Measurements from ENCODE around the gene MYO1B.

MYO1B gene

DNA sequence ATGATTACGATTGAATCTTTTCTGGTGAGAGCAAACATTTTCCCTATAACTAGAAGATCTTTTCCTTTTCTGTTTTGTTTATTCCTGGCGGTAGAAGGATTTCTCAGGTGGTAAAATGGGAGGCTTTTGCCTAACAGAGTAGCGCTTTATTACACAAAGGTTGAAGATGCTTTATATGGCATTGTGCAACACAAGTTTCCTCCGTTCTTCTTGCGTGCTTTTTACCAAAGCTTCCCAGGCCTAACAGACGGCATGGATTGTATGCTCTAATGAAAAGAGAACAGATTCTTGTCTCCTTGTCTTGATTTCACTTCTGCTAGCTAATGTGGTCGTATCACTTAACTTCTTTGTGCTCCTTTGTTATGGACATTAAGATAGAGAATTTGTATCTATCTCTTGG, 43.8 kb downstream of the MYO1B start:
- TF ChIP-seq, protein P1, sequence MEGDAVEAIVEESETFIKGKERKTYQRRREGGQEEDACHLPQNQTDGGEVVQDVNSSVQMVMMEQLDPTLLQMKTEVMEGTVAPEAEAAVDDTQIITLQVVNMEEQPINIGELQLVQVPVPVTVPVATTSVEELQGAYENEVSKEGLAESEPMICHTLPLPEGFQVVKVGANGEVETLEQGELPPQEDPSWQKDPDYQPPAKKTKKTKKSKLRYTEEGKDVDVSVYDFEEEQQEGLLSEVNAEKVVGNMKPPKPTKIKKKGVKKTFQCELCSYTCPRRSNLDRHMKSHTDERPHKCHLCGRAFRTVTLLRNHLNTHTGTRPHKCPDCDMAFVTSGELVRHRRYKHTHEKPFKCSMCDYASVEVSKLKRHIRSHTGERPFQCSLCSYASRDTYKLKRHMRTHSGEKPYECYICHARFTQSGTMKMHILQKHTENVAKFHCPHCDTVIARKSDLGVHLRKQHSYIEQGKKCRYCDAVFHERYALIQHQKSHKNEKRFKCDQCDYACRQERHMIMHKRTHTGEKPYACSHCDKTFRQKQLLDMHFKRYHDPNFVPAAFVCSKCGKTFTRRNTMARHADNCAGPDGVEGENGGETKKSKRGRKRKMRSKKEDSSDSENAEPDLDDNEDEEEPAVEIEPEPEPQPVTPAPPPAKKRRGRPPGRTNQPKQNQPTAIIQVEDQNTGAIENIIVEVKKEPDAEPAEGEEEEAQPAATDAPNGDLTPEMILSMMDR (IDR thresholded peaks at IDR 0.05; ENCODE audit: insufficient read depth, low read length, poor library complexity, severe bottlenecking), result no peak
- H3K4me3 ChIP-seq (replicated peaks; ENCODE audit: low read depth, low read length), result no peak overlapping the region
- H3K36me3 ChIP-seq (ENCODE audit: control insufficient read depth, insufficient read depth, low read length), result no peaks in the 10 kb centered on the region
- DNase-seq (ENCODE audit: extremely low read depth, insufficient read length), result no peak
- no peaks in the 10 kb centered on the region; the same call in 1 of the 2 replicates for H3K27me3 ChIP-seq (replicated peaks; ENCODE audit: control insufficient read depth, insufficient read depth, low read length)

DNA sequence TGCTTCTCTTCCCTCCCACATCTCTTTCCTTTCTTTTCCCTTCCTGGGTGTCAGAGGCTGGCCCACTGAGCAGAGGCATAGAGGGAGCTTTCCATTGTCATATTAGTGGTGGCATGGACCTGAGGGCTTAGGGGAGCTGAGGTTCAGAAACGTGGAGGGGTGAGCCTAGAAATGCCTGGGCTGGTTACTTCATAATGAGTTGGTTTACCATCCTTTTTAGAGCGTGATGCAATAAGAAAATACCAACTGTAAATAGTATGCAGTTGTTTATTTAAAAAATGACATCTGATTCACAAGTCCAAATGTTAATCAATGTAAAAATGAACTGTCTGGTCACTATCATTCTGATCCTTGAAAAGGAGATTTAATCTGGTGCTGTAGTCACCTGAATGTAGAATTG, 46.3 kb downstream of the MYO1B start:
- Histone ChIP-seq H3K36me3 (ENCODE audit: control insufficient read depth, insufficient read depth, low read length) (no peaks in the 10 kb centered on the region), H3K27me3 (replicated peaks; ENCODE audit: control insufficient read depth, insufficient read depth, low read length) (no peaks in the 10 kb centered on the region), H3K4me3 (replicated peaks; ENCODE audit: low read depth, low read length) (no peak overlapping the region)
- no peak for DNase-seq (ENCODE audit: extremely low read depth, insufficient read length)
- TF ChIP-seq, protein P1 (IDR thresholded peaks at IDR 0.05; ENCODE audit: insufficient read depth, low read length, poor library complexity, severe bottlenecking), result no peak

DNA sequence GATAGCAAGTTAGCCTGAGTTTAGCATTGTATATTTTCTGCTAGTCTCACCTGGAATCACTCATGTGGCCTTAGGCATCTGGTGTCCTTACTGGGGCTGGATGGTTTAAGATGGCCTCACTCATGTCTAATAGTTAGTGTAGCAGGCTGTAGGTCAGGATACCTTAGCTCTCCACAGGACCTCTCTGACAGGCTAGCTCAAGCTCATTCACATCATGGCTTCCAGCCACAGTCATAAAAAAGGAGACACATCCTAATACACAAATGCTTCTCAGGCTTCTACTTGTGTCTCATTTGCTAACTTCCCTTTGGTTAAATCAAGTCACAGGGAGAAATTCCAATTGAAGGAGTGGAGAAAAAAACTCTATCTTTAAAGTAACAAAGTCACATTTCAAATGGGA, 47.7 kb downstream of the MYO1B start:
- no peaks in the 10 kb centered on the region for H3K36me3 ChIP-seq (ENCODE audit: control insufficient read depth, insufficient read depth, low read length)
- TF ChIP-seq, protein P1 (IDR thresholded peaks at IDR 0.05; ENCODE audit: insufficient read depth, low read length, poor library complexity, severe bottlenecking), result no peak
- H3K4me3 ChIP-seq (replicated peaks; ENCODE audit: low read depth, low read length), result no peak overlapping the region
- H3K27me3 ChIP-seq (replicated peaks; ENCODE audit: control insufficient read depth, insufficient read depth, low read length), result peaks cover 2% of the 10 kb centered on the region; the same call in 1 of the 2 replicates
- DNase-seq (ENCODE audit: extremely low read depth, insufficient read length), result no peak

DNA sequence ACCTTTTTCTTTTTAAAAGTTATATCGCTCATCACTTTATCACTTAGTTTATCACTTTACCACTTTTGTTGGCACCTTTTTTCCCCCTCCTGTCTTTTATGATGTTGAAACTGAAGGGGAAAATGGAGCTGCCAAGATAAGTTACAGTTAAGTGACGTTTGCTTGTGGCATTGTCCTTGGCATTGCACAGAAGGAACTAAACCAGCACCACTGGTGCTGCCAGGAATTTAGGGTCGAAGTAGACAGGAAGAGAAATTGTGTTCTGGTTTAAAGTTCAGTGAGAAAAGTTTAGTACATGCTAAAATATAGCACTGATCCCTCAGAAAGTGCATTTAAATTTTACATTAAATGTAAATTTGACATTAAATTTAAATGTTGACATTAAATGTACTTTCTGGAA, 49.9 kb downstream of the MYO1B start:
- Histone ChIP-seq H3K4me3 (replicated peaks; ENCODE audit: low read depth, low read length) (no peak overlapping the region), H3K27me3 (replicated peaks; ENCODE audit: control insufficient read depth, insufficient read depth, low read length) (peaks cover 2% of the 10 kb centered on the region; the same call in 1 of the 2 replicates), H3K36me3 (ENCODE audit: control insufficient read depth, insufficient read depth, low read length) (no peaks in the 10 kb centered on the region)
- TF ChIP-seq, protein P1 (IDR thresholded peaks at IDR 0.05; ENCODE audit: insufficient read depth, low read length, poor library complexity, severe bottlenecking), result no peak
- no peak for DNase-seq (ENCODE audit: extremely low read depth, insufficient read length)

DNA sequence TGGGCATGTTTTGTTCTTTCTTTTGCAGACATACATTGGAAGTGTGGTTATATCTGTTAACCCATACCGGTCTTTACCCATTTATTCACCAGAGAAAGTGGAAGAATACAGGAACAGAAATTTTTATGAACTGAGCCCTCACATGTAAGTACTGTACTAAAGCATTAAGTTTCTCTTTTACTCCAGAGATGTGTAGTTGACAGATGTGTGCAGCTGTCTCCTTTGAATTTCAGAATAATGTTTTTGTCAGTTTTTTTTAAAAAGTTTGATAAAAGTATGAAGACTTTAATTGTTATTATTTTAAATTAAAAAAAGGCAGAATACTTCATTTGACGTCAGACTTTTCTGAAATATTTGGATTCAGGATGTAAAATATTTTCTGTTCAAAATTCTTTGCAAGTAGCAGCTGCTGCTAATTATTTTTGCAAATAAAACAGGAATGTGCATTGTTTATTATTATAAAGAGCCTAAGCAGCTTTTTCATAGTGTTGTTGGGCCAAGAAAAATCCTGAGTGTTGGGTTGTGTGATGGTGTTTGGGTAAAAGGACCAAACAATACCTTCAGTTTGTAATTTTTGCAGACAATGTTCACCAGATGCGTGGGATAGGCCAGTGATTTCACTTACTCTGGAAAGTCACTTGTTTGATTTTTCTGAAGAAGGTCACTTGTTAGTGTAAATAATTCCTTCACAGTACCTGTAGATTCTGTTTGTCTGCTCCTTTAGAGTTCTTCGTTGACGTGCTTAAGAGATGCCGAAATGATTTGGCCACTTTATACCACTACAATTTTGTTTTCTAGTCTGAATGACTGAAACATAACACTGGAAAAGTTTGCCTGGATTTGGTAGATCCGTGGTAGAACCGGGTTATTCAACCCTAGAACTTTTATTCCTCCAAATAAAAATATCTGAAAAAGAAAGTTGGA, 51.1 kb downstream of the MYO1B start:
- DNase-seq (ENCODE audit: extremely low read depth, insufficient read length), result no peak
- Histone ChIP-seq H3K27me3 (replicated peaks; ENCODE audit: control insufficient read depth, insufficient read depth, low read length) (peaks cover 2% of the 10 kb centered on the region; the same call in 1 of the 2 replicates), H3K4me3 (replicated peaks; ENCODE audit: low read depth, low read length) (no peak overlapping the region), H3K36me3 (ENCODE audit: control insufficient read depth, insufficient read depth, low read length) (no peaks in the 10 kb centered on the region)
- TF ChIP-seq, protein P1 (IDR thresholded peaks at IDR 0.05; ENCODE audit: insufficient read depth, low read length, poor library complexity, severe bottlenecking), result no peak

Data from GM06990 (cell line).